CD4-positive, alpha-beta T cell treated with Interleukin-17A for 1 hour (primary cell): ENCODE data around the gene TUBA3D.
"Not testable (repeated sequence)": the region's sequence is repeated elsewhere in the genome, so short reads cannot be mapped to it uniquely, and the experiment has no call there.

Experiments used
- DNase-seq: peaks from one replicate; pipeline ENCODE4 v3.0.0-alpha.2; 2020

TUBA3D gene

GRCh38 chr2:131484906-131485460, 9.1 kb downstream of the TUBA3D start:
- not testable (repeated sequence) for DNase-seq

- not testable (repeated sequence) for DNase-seq
Measured at GRCh38 chr2:131486201-131486902, 10.4 kb downstream of the TUBA3D start.

- DNase-seq = no peak
Measured at GRCh38 chr2:131488306-131489205, 12.6 kb downstream of the TUBA3D start.

GRCh38 chr2:131490616-131491468, 14.9 kb downstream of the TUBA3D start:
- peak; percentile 35 for DNase-seq

- DNase-seq = not testable (repeated sequence)
Measured at GRCh38 chr2:131491469-131491836, 15.5 kb downstream of the TUBA3D start.

- DNase-seq = not testable (repeated sequence)
Measured at GRCh38 chr2:131492015-131492417, 16.1 kb downstream of the TUBA3D start, which contains the start of gene MZT2A. TSS of gene MZT2A (minus strand) at chr2:131492397. CDS start at chr2:131492376, 21 bp downstream.

GRCh38 chr2:131492418-131493198, 16.7 kb downstream of the TUBA3D start:
- DNase-seq = peak; percentile 94

GRCh38 chr2:131493199-131493968, 17.5 kb downstream of the TUBA3D start:
- no peak for DNase-seq

GRCh38 chr2:131495506-131495905, 19.6 kb downstream of the TUBA3D start:
- DNase-seq = not testable (repeated sequence)

- not testable (repeated sequence) for DNase-seq
Measured at GRCh38 chr2:131498321-131498973, 22.5 kb downstream of the TUBA3D start.

- DNase-seq = not testable (repeated sequence)
Measured at GRCh38 chr2:131503587-131503986, 27.7 kb downstream of the TUBA3D start.

- not testable (repeated sequence) for DNase-seq
Measured at GRCh38 chr2:131504082-131504750, 28.3 kb downstream of the TUBA3D start.

GRCh38 chr2:131509615-131510014, 33.7 kb downstream of the TUBA3D start:
- DNase-seq = no peak

- not testable (repeated sequence) for DNase-seq
Measured at GRCh38 chr2:131511291-131511968, 35.5 kb downstream of the TUBA3D start.

- DNase-seq = not testable (repeated sequence)
Measured at GRCh38 chr2:131511969-131512870, 36.3 kb downstream of the TUBA3D start.

GRCh38 chr2:131514408-131515166, 38.7 kb downstream of the TUBA3D start:
- DNase-seq = not testable (repeated sequence)

GRCh38 chr2:131515235-131515634, 39.3 kb downstream of the TUBA3D start:
- not testable (repeated sequence) for DNase-seq
